HG03196 (cell line): Measurements from ENCODE around the gene APOBEC4.

ENCODE experiments used
- ATAC-seq: cut with Tn5 transposase; IDR thresholded peaks from one replicate; pipeline ENCODE4 v1.9.1; 2021; ENCODE audit not compliant: unreplicated experiment

Gene APOBEC4

DNA sequence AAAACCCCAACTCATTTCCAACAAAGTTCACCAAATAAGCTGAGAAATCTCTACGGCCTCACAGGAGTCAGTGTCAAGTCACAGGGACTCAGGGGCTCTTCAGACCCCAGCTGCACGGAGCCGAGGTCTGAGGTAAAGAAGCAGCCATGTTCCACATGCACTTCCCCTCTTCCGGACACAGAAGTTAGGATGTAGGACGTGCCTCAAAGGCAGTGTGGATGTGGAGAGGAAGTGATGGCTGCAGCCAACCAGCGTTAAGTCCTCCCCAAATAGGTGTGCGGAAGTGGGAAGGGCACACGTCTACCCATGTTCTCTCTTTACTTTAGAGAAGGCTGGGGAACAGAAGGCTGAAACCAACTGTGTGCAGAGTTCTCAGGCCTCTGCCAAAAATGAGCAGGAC, 48.3 kb downstream of the APOBEC4 start:
- no peak for ATAC-seq

DNA sequence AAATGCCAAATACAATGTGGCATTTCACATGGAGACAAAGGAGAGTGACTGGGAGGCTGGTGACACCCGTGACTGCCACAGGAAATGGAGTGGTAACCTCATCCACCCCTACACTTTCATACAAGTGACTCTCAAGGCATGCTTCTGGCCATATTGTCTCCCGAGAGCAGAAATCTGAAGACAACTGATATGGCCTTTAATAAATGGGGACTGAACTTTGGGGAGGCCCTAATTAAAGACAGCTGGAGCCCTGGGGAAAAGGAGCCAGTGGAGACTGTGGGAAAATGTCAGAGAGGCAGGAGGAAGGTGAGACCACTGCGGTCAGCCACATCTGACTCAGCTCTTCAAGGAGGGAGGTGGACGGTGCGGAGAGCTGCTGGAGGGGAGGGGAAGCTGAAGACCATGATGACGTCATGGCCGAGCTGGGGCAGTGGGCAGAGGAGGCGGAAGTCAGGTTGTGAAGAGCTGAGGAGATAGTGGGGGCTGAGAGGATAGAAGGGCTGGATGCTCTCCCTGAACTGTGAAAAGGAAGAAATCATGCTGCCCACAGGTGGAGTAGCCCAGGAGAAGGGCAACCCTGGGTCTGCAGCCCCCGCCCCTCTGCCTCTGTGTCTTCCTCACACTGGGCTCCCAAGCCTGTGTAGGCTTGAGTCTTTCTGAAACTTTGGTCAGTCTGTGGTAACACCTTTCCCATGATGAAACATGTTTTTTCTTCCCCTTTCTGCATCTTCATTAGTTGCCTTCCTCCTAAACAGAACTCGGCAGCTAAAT, 48.9 kb downstream of the APOBEC4 start:
- ATAC-seq: no peak

DNA sequence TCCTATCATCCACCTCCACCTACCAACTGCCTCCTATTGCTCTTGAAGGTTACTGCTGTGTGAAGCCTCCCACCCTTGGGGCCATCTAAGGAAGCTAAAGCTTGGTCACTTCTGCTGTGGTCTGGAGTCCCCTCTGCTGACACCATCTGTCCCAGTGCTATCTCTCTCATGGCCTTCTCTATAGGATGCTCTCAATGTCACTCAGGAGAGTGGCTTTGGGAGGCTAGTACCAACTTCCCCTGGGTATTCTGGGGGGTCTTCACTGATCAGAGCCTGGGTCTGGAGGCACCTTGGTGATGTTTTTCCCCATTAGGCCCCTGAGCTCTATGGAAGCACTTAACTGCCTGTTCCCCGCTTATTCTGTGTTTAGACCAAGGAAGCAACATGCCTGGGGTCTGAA, 50.6 kb downstream of the APOBEC4 start:
- no peak for ATAC-seq

DNA sequence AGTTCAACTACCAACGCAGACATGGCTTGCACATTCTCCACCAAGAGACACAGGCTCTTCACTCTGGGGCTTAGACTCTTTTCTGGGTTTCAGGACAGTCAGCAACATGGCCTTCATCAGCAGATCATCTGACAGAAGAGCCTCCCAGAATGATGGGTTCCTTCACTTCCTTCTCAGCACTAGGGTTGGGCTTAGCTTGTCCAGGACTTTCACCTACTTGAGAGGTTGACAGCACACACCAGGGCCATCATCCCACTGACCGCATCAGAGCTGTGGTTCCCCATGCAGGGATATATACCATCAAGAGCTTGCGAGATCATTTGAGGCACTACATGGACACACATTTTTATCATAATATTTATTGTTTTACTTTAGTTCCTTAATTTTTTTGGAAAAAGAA, 52.5 kb downstream of the APOBEC4 start:
- no peak for ATAC-seq

DNA sequence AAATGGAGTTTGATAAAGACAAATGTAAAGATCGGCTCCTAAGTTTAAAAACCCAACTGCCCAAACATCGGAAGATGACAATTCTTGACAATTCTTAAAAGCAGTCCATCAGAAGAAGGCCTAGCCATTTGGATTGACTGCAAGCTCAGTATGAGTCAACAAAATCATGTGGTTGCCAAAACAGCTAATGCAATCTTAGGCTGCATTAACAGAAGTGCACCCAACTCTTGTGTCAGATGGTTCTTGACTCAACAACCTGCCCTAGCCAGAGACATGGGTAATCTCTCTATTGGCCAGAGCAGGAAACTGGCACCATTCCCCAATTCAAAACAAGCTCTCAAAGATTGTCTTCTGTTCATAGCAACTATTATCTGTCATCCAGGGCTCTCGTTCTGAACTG, 53.0 kb downstream of the APOBEC4 start:
- ATAC-seq: no peak

DNA sequence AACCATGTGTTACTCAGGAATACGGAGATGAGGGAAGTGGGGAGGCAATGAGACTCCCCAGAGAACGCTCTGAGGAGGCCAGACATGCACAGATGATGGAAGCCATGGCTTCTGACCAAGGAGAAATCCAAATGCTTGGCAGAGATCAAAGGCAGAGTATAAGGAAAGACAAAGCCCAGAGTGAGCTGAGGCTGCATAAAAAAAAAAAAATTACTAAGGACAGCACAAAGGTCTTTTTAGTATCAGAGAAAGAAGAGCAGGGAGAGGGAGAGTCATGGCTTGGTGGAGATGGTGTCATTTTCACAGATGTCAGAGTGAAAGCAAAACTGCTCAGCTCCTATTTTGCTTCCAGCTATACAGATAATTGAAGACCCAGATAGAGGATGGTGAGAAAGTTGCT, 54.7 kb downstream of the APOBEC4 start:
- ATAC-seq: no peak

DNA sequence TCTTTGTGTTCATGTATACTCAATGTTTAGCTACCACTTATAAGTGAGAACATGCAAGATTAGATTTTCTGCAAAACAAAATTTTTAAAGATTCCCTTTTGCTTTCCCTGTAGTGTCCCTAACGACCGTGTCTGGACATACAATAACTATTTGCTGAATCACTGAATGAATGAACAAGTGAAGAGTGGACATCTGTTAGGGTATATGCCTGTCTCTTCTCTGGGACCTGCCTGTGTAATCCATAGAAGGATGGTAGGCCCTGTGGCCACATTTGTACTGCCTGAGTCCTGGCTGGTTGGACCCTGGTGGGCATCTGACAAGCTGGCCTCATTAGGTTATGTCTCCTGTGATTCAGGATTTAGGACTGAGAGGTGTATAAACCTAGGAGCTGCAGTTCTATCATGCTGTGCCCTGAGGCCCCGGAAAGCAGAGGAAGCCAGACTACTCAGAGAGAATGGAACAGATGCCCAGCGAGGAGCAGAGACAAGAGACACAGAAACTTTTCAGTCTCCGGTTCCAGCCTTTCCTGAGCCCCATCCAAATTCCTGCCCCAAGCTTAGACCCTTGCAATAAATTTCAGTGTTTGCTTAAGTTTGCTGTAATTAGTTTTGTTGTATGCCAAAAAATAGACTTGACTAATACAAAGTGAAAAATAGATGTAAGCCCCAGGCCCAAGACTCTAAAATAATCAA, 55.3 kb downstream of the APOBEC4 start:
- ATAC-seq: no peak

DNA sequence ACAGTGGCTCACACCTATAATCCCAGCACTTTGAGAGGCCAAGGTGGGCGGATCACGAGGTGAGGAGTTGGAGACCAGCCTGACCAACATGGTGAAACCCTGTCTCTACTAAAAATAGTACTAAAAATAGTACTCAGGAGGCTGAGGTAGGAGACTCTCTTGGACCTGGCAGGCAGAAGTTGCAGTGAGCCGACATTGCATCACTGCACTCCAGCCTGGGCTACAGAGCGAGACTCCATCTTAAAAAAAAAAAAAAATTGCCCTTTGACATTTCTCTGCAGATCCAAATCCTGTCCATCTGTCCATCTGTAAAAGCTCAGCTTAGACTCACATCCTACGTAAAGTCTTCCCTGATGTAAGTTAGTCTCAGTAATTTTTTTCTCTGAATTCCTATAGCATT, 56.6 kb downstream of the APOBEC4 start:
- ATAC-seq: no peak
